Activated CD4-positive, alpha-beta T cell treated with anti-CD3 and anti-CD28 coated beads for 24 hours (primary cell): ENCODE measurements around the gene RNASE2.
"Not testable (repeated sequence)": the region's sequence is repeated elsewhere in the genome, so short reads cannot be mapped to it uniquely, and the experiment has no call there.

Source experiments
- DNase-seq, 2 donors: peaks; one replicate each; pipeline ENCODE4 v3.0.0-alpha.2; 2020; ENCODE audit warnings: low read depth in 2 of 2

The RNASE2 gene

DNA sequence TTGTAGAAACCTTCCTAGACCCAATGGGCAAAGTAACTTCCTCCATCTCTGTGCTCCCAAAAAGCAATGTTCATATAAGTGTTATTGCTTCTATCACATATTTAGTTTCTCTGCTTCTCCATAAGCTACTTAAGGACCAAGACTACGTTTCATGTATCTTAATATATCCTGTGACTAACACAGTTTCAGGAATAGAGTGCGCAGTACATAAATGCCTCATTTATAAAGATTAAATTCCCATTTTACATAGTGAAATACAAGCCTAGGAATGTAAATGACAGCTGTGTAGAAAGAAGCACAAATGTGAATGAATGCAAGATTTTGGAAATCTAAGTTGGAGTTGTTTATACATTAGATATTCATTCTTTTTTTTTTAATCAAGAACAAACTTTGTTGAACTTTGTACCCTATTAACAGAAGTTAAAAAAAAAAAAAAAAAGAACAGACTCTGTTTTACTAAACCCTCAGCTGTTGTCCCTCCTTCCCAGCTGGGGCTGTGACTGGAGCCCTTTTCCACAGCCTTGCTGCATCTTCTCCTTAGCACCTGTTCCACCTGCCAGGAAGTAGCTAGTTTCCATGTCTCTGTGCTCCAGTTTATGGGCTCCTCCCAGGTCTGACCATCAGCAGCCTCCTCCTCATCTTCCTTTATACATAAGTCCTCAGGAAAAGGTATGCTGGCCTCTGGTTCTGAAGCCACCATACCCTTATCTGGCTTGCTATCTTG is 27.5 kb downstream of the RNASE2 start:
- DNase-seq: no peak

DNA sequence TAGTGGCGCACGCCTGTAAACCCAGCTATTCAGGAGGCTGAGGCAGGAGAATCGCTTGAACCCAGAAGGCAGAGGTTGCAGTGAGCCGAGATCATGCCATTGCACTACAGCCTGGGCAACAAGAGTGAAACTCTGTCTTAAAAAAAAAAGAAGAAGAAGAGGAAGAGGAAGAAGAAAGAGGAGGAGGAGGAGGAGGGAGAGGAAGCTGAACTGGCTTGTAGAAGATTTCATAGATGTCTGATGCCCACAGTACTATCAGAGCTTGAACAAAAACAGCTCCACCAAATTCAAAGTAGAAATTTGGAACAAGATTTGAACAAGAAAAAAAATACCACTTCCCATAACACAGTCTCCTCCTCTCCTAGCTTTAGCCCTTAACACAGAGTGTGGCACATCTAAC is 30.4 kb downstream of the RNASE2 start:
- DNase-seq: not testable (repeated sequence)

DNA sequence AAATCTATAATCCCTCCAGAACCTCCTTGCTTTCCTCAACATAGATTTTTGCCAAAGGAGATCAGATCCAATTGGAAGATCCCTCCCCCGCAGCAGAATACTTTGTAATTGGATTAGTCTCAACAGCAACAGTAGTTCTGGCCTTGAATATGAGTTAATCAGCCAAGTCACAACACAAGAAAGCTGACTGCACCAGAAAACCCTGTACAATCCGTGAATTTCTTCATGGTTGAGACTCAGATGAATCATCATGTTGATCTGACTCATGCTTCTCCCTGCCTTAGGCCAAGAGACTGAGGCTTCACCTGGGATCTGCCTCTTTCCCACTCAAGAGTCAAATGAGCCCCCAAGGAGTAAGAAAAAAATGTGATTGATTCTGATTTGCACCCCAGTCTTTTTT is 31.5 kb downstream of the RNASE2 start:
- no peak for DNase-seq

GRCh38 chr14:20988717-20989470 is 33.6 kb downstream of the RNASE2 start:
- no peak for DNase-seq

DNA sequence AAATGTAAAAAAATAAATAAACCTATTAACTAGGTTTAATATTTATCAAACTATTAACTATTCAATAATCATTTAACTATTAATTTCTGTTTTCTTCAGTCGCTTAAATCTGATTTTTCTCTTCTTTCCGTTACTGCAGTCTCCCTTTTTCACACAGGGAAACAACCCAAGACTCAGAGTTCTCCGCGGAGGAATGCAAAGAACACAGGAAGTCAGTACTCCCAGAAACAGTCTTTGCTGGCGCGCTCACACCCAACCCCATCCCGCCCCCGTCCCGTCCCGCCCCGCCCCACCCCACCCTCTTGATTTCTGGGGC is 34.1 kb downstream of the RNASE2 start:
- DNase-seq: no peak

- peak; percentile 74 to 76 for DNase-seq
Observed at GRCh38 chr14:20989787-20990600, 34.7 kb downstream of the RNASE2 start, which contains the start of gene METTL17. Gene METTL17, plus strand, starts transcription at chr14:20989980. Its CDS starts 23 bp downstream, at chr14:20990003.

- DNase-seq: no peak
Observed at GRCh38 chr14:20996521-20996920, 41.2 kb downstream of the RNASE2 start.

GRCh38 chr14:20997115-20997514 is 41.8 kb downstream of the RNASE2 start:
- DNase-seq: no peak

DNA sequence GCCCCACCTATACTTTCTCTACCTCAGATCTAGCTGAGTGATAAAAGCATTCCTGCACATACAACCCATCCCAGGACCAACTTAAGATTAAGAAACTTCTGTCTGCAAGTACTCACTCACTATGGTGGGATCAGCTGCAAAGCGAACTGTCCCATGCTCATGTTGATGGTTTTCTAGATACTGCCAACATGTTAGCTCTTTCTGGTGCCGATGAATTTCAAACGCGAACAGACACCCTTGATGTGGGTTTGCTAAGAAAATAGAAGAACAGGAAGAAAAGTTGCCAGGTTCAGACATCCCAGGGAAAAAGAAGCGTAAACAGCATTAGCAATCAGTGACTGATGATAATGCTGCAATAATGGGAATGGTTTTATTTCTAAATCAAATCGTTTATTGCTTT is 42.3 kb downstream of the RNASE2 start:
- DNase-seq: no peak

GRCh38 chr14:20998139-20998538 is 42.9 kb downstream of the RNASE2 start:
- DNase-seq: no peak

DNA sequence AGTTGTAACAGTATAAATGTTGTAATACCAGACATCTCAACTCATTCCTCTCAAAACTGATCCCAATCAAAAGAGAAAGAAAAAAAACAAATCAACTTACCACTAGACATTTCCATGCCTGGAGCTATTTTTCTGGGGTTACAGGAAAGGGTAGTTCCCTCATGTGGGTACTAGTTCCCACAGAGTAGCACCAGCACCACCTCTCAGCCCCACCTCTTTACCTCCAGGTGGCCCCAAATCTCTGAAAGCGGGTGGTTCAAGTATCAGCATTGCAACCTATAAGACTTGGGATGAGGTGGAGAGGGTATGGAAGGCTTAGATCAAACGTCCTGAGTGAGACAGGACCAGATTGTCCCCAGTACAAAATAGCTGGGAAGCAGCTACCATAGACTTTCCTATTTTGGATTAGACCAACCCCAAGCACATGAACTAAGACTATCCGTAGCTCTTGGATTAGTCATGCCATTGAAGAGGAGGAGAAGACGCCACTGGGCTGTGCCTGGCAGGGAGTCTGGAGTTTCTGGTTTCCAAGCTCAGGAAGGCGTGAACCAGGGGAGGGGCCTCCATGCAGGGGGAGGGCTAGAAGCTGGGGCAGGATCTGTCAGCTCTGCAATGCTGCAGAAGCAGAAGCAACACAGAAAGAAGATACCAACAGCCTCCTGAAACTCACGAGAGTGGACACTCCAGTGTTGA is 43.5 kb downstream of the RNASE2 start, which contains the start of gene SLC39A2:
Gene SLC39A2, plus strand, starts transcription at position 620 of the 693 bp plus-strand sequence. CDS start 154 bp downstream, outside the sequence.
- no peak for DNase-seq

DNA sequence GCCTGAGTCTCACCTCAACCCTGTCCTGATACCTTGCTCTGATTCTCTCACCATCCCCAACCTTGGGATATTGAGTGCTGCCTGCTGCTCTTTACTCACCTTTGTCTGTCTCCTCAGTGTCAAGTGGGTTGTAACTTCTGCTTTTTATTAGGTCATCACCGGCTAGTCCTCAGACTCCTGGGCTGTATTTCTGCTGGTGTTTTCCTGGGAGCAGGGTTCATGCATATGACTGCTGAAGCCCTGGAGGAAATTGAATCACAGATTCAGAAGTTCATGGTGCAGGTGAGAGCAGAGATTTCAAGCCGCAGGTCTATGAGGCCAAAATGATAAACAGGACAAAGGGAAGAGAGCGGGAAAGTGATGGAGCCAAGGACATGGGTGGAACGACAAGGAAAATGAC is 44.3 kb downstream of the RNASE2 start:
- no peak for DNase-seq

DNA sequence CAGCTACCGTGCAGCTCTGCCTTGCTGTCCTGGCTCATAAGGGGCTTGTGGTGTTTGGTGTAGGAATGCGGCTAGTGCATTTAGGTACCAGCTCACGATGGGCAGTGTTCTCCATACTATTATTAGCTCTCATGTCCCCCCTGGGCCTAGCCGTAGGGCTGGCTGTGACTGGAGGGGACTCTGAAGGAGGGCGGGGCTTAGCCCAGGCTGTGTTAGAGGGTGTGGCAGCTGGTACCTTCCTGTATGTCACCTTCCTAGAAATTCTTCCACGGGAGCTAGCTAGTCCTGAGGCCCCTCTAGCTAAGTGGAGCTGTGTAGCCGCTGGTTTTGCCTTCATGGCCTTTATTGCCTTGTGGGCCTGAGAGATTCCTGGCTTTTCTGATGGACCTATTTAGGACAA is 45.9 kb downstream of the RNASE2 start:
- DNase-seq: no peak

DNA sequence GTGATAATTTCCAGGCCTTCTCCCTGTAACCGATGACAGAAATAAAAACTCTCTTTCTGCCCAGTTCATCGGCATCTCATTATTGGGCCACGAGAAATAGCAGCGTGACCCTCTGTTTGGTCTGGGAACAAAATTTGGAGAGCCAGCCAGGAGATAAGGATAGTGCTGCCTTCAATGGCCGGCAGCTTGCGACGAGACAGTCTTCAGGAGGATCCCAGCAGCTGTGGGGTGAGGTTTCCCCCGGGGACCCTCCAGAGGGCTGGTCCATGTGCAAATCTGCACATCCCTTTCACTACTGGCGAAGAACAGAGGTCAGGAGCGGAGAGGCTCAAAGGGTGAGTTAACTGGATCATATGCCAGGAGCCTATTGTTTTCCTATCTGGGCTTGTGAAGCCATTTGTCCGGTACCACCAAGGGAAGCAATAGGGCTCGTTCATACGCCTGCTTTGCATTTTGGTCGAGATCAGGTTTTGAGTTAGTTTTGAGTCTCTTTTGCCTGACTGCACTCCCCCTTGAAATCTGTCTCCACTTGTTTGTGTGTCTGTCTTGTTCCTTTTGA is 48.6 kb downstream of the RNASE2 start:
- no peak for DNase-seq
